Measurements from ENCODE around the gene CDK10. TPM values are rescaled to one million over a fixed set of nuclear protein-coding genes. Genes with fewer than 3 reads are reported as not detected.

Gene CDK10
- polyA plus RNA-seq, 3 donors: 16.5 to 107 (median 18.3) TPM

DNA sequence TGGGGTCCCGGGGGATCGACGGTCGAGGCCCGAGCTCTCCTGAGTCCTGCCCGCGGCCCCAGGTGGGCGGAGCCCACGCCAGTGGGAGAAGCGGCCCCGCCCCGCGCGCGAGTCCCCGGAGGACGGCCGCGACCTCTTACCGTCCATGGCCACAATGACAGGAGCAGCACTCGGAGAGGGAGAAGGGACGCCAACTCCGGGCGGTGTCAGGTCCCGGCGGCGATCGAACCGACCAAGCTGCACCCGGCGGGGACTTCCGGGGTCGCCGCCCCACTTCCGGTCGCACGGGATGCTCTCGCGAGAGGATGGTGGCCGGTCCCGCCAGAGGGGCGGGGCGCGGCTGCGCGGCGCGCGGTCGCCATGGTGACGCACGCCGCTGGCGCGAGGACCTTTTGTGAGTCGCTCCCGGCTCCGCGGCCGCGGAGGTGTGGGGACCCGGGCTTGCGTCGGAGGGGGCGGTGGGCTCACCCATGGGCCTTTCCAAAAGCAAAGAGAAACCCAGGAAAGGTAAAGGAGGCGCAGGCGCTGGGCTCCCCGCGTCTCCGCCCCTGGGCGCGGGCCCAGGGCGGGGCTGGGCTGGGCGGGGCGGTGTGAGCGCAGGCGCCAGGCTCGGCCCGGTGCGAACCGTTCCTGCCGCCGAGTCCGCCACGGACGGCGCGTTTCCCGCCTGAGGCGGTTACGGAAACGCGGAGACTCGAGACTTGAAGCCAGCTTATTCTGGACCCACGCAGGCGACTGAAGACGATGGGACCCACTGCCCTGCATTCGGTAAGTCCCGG is 28.9 kb upstream of the CDK10 start, which contains the start of the genes CHMP1A and SPATA33:
CHMP1A (minus strand) TSS at position 267 of the 779 bp plus-strand sequence; CDS start at position 147, 120 bp downstream.
SPATA33 (plus strand) TSS at position 395 of the 779 bp plus-strand sequence; CDS start at position 471, 76 bp downstream.
- H3K4me3 Mint-ChIP-seq: peak within 1 kb of the TSS; percentile 86 to 93
- H3K36me3 Mint-ChIP-seq: peaks cover 25 to 49% of the 10 kb centered on the region in 2 donors
- peak within 1 kb of the TSS; percentile 97 for H2AFZ ChIP-seq (ENCODE audit: insufficient read depth, low read depth, low read length, poor library complexity, severe bottlenecking)
- H3K4me1 Mint-ChIP-seq: peaks cover 29% of the 10 kb centered on the region
- peak within 1 kb of the TSS; percentile 9 to 89 for H3K27ac ChIP-seq (ENCODE audit: low read depth in 1 of 2, low read length in 2 of 2)
- H3K4me1 ChIP-seq (ENCODE audit: control insufficient read depth in 1 of 2, insufficient read depth in 2 of 2, low read length in 2 of 2): peaks cover 16 to 21% of the 10 kb centered on the region in 2 donors
- H3K9me3 Mint-ChIP-seq: no peaks in the 10 kb centered on the region
- DNase-seq: peak; percentile 83 to 90 (median 85)
- H4K20me1 ChIP-seq (ENCODE audit: insufficient read depth, low read length): peaks cover 34% of the 10 kb centered on the region
- intact Hi-C loops (cut with micrococcal nuclease): no loop called here
- WGBS (ENCODE audit: insufficient coverage): under 1% methylated on average over 98 of the region's 99 CpGs
- peak within 1 kb of the TSS; percentile 79 to 92 (median 84) for H3K27ac Mint-ChIP-seq
- H3K27me3 ChIP-seq (ENCODE audit: control insufficient read depth in 2 of 2, insufficient read depth in 2 of 2, low read length in 2 of 2): no peaks in the 10 kb centered on the region
- peaks cover 59% of the 10 kb centered on the region for H3K79me2 ChIP-seq (ENCODE audit: insufficient read depth, low read length)
- peaks cover 0 to 1% (median 0%) of the 10 kb centered on the region in 3 donors for H3K27me3 Mint-ChIP-seq (ENCODE audit: low read depth in 3 of 3)
- peak within 1 kb of the TSS; percentile 89 to 98 (median 96) for H3K4me3 ChIP-seq (replicated peaks in 1 of 3; ENCODE audit: low read depth in 2 of 3, low read length in 3 of 3)
- H3K36me3 ChIP-seq (replicated peaks in 1 of 2; ENCODE audit: control insufficient read depth in 1 of 2, insufficient read depth in 2 of 2, low read length in 2 of 2): peaks cover 10 to 45% of the 10 kb centered on the region in 2 donors
- peak within 1 kb of the TSS; percentile 97 for H3K9ac ChIP-seq (ENCODE audit: insufficient read depth, low read length, poor library complexity, severe bottlenecking)
- TF ChIP-seq, protein P1, sequence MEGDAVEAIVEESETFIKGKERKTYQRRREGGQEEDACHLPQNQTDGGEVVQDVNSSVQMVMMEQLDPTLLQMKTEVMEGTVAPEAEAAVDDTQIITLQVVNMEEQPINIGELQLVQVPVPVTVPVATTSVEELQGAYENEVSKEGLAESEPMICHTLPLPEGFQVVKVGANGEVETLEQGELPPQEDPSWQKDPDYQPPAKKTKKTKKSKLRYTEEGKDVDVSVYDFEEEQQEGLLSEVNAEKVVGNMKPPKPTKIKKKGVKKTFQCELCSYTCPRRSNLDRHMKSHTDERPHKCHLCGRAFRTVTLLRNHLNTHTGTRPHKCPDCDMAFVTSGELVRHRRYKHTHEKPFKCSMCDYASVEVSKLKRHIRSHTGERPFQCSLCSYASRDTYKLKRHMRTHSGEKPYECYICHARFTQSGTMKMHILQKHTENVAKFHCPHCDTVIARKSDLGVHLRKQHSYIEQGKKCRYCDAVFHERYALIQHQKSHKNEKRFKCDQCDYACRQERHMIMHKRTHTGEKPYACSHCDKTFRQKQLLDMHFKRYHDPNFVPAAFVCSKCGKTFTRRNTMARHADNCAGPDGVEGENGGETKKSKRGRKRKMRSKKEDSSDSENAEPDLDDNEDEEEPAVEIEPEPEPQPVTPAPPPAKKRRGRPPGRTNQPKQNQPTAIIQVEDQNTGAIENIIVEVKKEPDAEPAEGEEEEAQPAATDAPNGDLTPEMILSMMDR (IDR thresholded peaks at IDR 0.05): no peak
- no peaks in the 10 kb centered on the region for H3K9me3 ChIP-seq (replicated peaks in 1 of 2; ENCODE audit: control insufficient read depth in 1 of 2, insufficient read depth in 1 of 2, low read length in 2 of 2)
- peak within 1 kb of the TSS; percentile 99 for H3K4me2 ChIP-seq (replicated peaks; ENCODE audit: extremely low read depth, low read length, poor library complexity, severe bottlenecking)

DNA sequence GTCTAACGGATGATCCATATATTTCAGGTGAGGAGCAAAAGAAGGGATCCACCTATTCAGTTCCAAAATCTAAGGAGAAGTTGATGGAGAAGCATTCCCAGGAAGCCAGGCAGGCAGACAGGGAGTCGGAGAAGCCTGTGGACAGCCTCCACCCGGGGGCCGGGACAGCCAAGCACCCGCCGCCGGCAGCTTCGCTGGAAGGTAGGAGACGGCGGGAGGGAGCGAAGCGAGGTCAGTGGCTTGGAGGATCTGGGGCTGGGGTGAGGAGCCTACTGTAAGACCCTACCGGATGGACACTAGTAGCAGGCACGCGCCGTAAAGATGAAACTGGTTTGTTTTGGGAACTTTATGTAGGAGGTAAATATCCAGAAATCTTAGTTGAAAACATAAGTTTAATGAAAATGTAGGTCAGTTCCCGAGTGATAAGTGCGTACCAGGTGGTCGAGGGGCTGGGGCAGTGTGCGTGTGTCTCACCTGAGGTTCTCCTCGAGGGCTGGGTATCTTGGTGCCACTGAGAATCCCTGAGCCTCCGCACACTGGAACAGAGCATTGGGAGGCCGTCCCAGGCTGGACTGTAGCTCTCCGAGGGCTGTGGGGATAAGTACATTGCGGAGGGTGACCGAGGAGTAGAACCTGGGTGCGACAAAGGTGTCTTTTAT is 28.1 kb upstream of the CDK10 start:
- WGBS (ENCODE audit: insufficient coverage): 22% methylated on average over 23 of the region's 27 CpGs
- peak overlapping the region in 1 of 2 donors; percentile 89 for H3K27ac ChIP-seq (ENCODE audit: low read depth in 1 of 2, low read length in 2 of 2)
- peak overlapping the region; percentile 97 for H2AFZ ChIP-seq (ENCODE audit: insufficient read depth, low read depth, low read length, poor library complexity, severe bottlenecking)

More for the DNA sequence above, 28.1 kb upstream of the CDK10 start:
- Histone ChIP-seq H3K79me2 (ENCODE audit: insufficient read depth, low read length) (peaks cover 57% of the 10 kb centered on the region), H3K27me3 (ENCODE audit: control insufficient read depth in 2 of 2, insufficient read depth in 2 of 2, low read length in 2 of 2) (no peaks in the 10 kb centered on the region), H3K4me1 (ENCODE audit: control insufficient read depth in 1 of 2, insufficient read depth in 2 of 2, low read length in 2 of 2) (peaks cover 16 to 21% of the 10 kb centered on the region in 2 donors), H3K4me3 (replicated peaks in 1 of 3; ENCODE audit: low read depth in 2 of 3, low read length in 3 of 3) (peak overlapping the region; percentile 89 to 98 (median 96)), H3K9me3 (replicated peaks in 1 of 2; ENCODE audit: control insufficient read depth in 1 of 2, insufficient read depth in 1 of 2, low read length in 2 of 2) (no peaks in the 10 kb centered on the region), H3K4me2 (replicated peaks; ENCODE audit: extremely low read depth, low read length, poor library complexity, severe bottlenecking) (peak overlapping the region; percentile 99), H4K20me1 (ENCODE audit: insufficient read depth, low read length) (peaks cover 31% of the 10 kb centered on the region), H3K36me3 (replicated peaks in 1 of 2; ENCODE audit: control insufficient read depth in 1 of 2, insufficient read depth in 2 of 2, low read length in 2 of 2) (peaks cover 8 to 42% of the 10 kb centered on the region in 2 donors), H3K9ac (ENCODE audit: insufficient read depth, low read length, poor library complexity, severe bottlenecking) (peak overlapping the region; percentile 97)
- Mint-ChIP-seq H3K27ac (peak overlapping the region in 4 of 7 donors; percentile 15 to 83 (median 48)), H3K36me3 (peaks cover 25 to 50% of the 10 kb centered on the region in 2 donors), H3K27me3 (ENCODE audit: low read depth in 3 of 3) (peaks cover 0 to 1% (median 0%) of the 10 kb centered on the region in 3 donors), H3K4me3 (peak overlapping the region; percentile 86 to 93), H3K9me3 (no peaks in the 10 kb centered on the region), H3K4me1 (peaks cover 29% of the 10 kb centered on the region)
- TF ChIP-seq, protein P1 (IDR thresholded peaks at IDR 0.05): no peak
- intact Hi-C loops (cut with micrococcal nuclease): no loop called here
- DNase-seq: no peak
